Pancreas (tissue), 10 donors: ENCODE results near the gene TMEM200C. TPM values are rescaled to one million over a fixed set of nuclear protein-coding genes. Genes with fewer than 3 reads are reported as not detected.

Experiments used
- ATAC-seq, 4 donors: fragments of 200-7000 bp; cut with Tn5 transposase; one replicate each; pipeline versions ENCODE4 v1.8.0 to v1.9.1; 2020; ENCODE audit warnings: mild to moderate bottlenecking in 4 of 4, moderate library complexity in 4 of 4
- DNase-seq, 6 donors: peaks; one replicate each; pipeline ENCODE4 v3.0.0-alpha.2; 2020
- FAIRE-seq: peaks from 2 replicates; lab custom pipeline; 2012; peaks lifted over from hg19 to GRCh38; lab: Jason Lieb, UNC
- H3K27ac ChIP-seq, 4 donors: fragments of 200-600 bp; sonication (generic); 1 replicate in 3 of 4; 2 replicates in 1 of 4; pipeline versions ENCODE4 v1.5.0 to v1.8.0; 2020
- H3K27me3 ChIP-seq, 4 donors: fragments of 200-600 bp; one replicate each; pipeline ENCODE4 v1.8.0; 2021
- H3K36me3 ChIP-seq, 3 donors: fragments of 200-600 bp; sonication (generic) in 1 of 3; one replicate each; pipeline versions ENCODE4 v1.5.0 to v1.8.0; 2020 to 2021
- H3K4me1 ChIP-seq, 3 donors: fragments of 200-600 bp; one replicate each; pipeline ENCODE4 v1.8.0; 2021
- H3K4me3 ChIP-seq, 4 donors: fragments of 200-600 bp; sonication (generic) in 2 of 4; one replicate each; pipeline versions ENCODE4 v1.5.0 to v1.8.0; 2020 to 2021
- H3K9me3 ChIP-seq, 4 donors: fragments of 200-600 bp; one replicate each; pipeline ENCODE4 v1.8.0; 2021
- CTCF ChIP-seq, 4 donors: fragments of 200-600 bp; sonication (generic) in 3 of 4; IDR thresholded peaks; one replicate each; pipeline versions ENCODE4 v1.5.0 to v1.8.0; 2021; ENCODE audit warnings: antibody characterized with exemption in 4 of 4
- WGBS, 2 donors: extraction: QIAGEN DNeasy Blood & Tissue Kit; methylation state at CpG; one replicate each; pipeline ENCODE4 v1.1.7; 2013; 5-methylcytosine and 5-hydroxymethylcytosine counted together
- intact Hi-C, 3 donors: fragments of 100-400 bp; cut with DNase I; formaldehyde crosslinking; loops; one replicate each; pipeline versions ENCODE4 v1.11.1 to v1.14.2; 2022
- polyA plus RNA-seq, 2 donors: library from polyadenylated mRNA; stranded (reverse); fragments of 200-250 nt; gene quantifications; one replicate each; pipeline ENCODE4 v1.2.3, GENCODE V29; 2013
- total RNA-seq, 6 donors: library from RNA; stranded (reverse); fragmentation: NEBNext Ultra II Directional in 4 of 6; extraction: Animal tissue kit (Norgen Biotek cat#: 25700) in 4 of 6; gene quantifications; one replicate each; pipeline versions ENCODE4 v1.2.1 to v1.2.4, GENCODE V29; 2021 to 2023
- donor health status: healthy with polysubstance abuse.
- donor health status: DM: no; HTN: no; CAD: no; lungs with moderate emphysema.
- donor health status: DM: no; HTN: no; CAD: no.
- donor health status: control.
- donor health status: control.
- donor health status: Bipolar disorder and iron deficiency.
- donor health status: DM: yes; HTN: yes; CAD: no.
- donor health status: DM: no; HTN: no; CAD: no.
- donor health status: DM: no; HTN: no; CAD: no.
- donor health status: DM: yes; HTN: yes; CAD: no.

Gene TMEM200C
- total and polyA plus RNA-seq, 8 donors, result under 0.01 to 0.37 (median 0.03) TPM; not detected in 2

GRCh38 chr18:5879479-5879882, 15.8 kb downstream of the TMEM200C start:
- peak; percentile 46 to 76 (median 70) for ATAC-seq
- no peak for DNase-seq
- H3K27ac ChIP-seq, result no peak overlapping the region
- H3K9me3 ChIP-seq, result no peaks in the 10 kb centered on the region
- peak; percentile 35 to 68 (median 64) for TF ChIP-seq CTCF (IDR thresholded peaks at IDR 0.05)
- intact Hi-C loops, result loop anchor here in 2 of 3 donors (10.0 kb wide), 4 partner anchors 605 to 1015 kb away; no protein-coding TSS in a partner anchor
- H3K36me3 ChIP-seq, result no peaks in the 10 kb centered on the region
- H3K27me3 ChIP-seq, result peaks cover 0 to 10% (median 0%) of the 10 kb centered on the region in 4 donors
- H3K4me1 ChIP-seq, result no peaks in the 10 kb centered on the region
- no peak overlapping the region for H3K4me3 ChIP-seq
- peak; percentile 47 for FAIRE-seq

GRCh38 chr18:5876891-5877290, 18.4 kb downstream of the TMEM200C start:
- H3K4me1 ChIP-seq, result no peaks in the 10 kb centered on the region
- intact Hi-C loops, result loop anchor here in 2 of 3 donors (10.0 kb wide), 4 partner anchors 608 to 1018 kb away; no protein-coding TSS in a partner anchor

GRCh38 chr18:5874336-5874735, 21.0 kb downstream of the TMEM200C start:
- no peaks in the 10 kb centered on the region for H3K36me3 ChIP-seq
- FAIRE-seq (no peak), DNase-seq (no peak), ATAC-seq (no peak)
- no peaks in the 10 kb centered on the region for H3K27me3 ChIP-seq
- no peak overlapping the region for H3K27ac ChIP-seq
- no peak overlapping the region for H3K4me3 ChIP-seq
- H3K9me3 ChIP-seq, result no peaks in the 10 kb centered on the region
- TF ChIP-seq CTCF (IDR thresholded peaks at IDR 0.05), result no peak
- H3K4me1 ChIP-seq, result no peaks in the 10 kb centered on the region
- intact Hi-C loops, result loop anchor here in 2 of 3 donors (10.0 kb wide), 4 partner anchors 610 to 1020 kb away; no protein-coding TSS in a partner anchor

More at GRCh38 chr18:5876891-5877290, 18.4 kb downstream of the TMEM200C start:
- peaks cover 0 to 10% (median 0%) of the 10 kb centered on the region in 4 donors for H3K27me3 ChIP-seq
- no peak for DNase-seq
- TF ChIP-seq CTCF (IDR thresholded peaks at IDR 0.05), result no peak
- H3K27ac ChIP-seq, result no peak overlapping the region
- ATAC-seq, result no peak
- no peaks in the 10 kb centered on the region for H3K9me3 ChIP-seq
- no peaks in the 10 kb centered on the region for H3K36me3 ChIP-seq
- FAIRE-seq, result no peak
- no peak overlapping the region for H3K4me3 ChIP-seq

- no peaks in the 10 kb centered on the region for H3K4me1 ChIP-seq
- DNase-seq (no peak), FAIRE-seq (no peak), ATAC-seq (no peak)
- intact Hi-C loops, result loop anchor here in 2 of 3 donors (10.0 kb wide), 4 partner anchors 612 to 1022 kb away; no protein-coding TSS in a partner anchor
- TF ChIP-seq CTCF (IDR thresholded peaks at IDR 0.05), result no peak
- H3K36me3 ChIP-seq, result no peaks in the 10 kb centered on the region
- H3K4me3 ChIP-seq, result no peak overlapping the region
- no peaks in the 10 kb centered on the region for H3K9me3 ChIP-seq
- no peak overlapping the region for H3K27ac ChIP-seq
- no peaks in the 10 kb centered on the region for H3K27me3 ChIP-seq
- 51 to 57% methylated on average over 3 of the region's 3 CpGs for WGBS, 2 donors
These were observed 22.4 kb downstream of the TMEM200C start for GRCh38 chr18:5872886-5873285.

- H3K27ac ChIP-seq, result no peak overlapping the region
- intact Hi-C loops, result loop anchor here in 2 of 3 donors (10.0 kb wide), 4 partner anchors 613 to 1023 kb away; no protein-coding TSS in a partner anchor
- peaks cover 0 to 2% (median 0%) of the 10 kb centered on the region in 4 donors for H3K27me3 ChIP-seq
- no peaks in the 10 kb centered on the region for H3K4me1 ChIP-seq
- no peak for ATAC-seq
- H3K4me3 ChIP-seq, result no peak overlapping the region
- 9 to 18% methylated on average over 1 of the region's 1 CpG for WGBS, 2 donors
- H3K36me3 ChIP-seq, result no peaks in the 10 kb centered on the region
- no peak for FAIRE-seq
- no peaks in the 10 kb centered on the region for H3K9me3 ChIP-seq
- no peak for DNase-seq
- no peak for TF ChIP-seq CTCF (IDR thresholded peaks at IDR 0.05)
These were observed 23.9 kb downstream of the TMEM200C start for GRCh38 chr18:5871426-5871825.
